ENCODE data around the gene MCTP2. TPM values are rescaled to one million over a fixed set of nuclear protein-coding genes. Genes with fewer than 3 reads are reported as not detected.

Gene MCTP2
- total RNA-seq, 1 experiment from 2014 or later: 0.15 TPM

GRCh38 chr15:94453227-94453988 lies 222.0 kb downstream of the MCTP2 start:
- intact Hi-C loops (cut with micrococcal nuclease; ENCODE audit: unreplicated experiment): no loop called here

DNA sequence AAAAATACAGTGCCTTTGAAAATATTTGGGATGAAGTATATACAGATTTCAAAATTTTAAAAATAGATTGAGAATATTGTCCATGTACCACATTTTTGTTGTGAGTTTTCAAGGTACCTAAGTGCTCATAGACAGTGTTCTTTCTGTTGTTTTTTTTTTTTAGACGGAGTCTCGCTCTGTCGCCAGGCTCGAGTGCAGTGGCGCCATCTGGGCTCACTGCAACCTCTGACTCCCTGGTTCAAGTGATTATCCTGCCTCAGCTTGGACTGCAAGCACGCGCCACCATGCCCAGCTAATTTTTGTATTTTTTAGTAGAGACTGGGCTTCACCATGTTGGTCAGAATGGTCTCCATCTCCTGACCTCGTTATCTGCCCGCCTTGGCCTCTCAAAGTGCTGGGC lies 223.9 kb downstream of the MCTP2 start:
- ChIA-PET CTCF (no interaction called here), POLR2A (no interaction called here)
- intact Hi-C loops (cut with micrococcal nuclease; ENCODE audit: unreplicated experiment) (no loop called here), in situ Hi-C loops (cut with HindIII; ENCODE audit: low pct_unique_long_range_greater_than_20kb, low sequenced_read_pairs) (no loop called here)
- no TSS peak for BruUV-seq (replicated peaks)
- Histone ChIP-seq H3K27me3 (ENCODE audit: control insufficient read depth, insufficient read depth, low read length) (no peaks in the 10 kb centered on the region), H3K27ac (ENCODE audit: low read length) (no peak overlapping the region), H3K4me1 (ENCODE audit: control insufficient read depth, insufficient read depth, low read length) (no peaks in the 10 kb centered on the region), H3K4me3 (ENCODE audit: low read depth in 2 of 2, low read length in 2 of 2) (no peak overlapping the region), H3K9me3 (ENCODE audit: control insufficient read depth, insufficient read depth, low read depth, low read length) (peaks cover 7% of the 10 kb centered on the region; the same call in 1 of the 2 replicates), H3K36me3 (ENCODE audit: control insufficient read depth, insufficient read depth, low read length) (no peaks in the 10 kb centered on the region)
- no peak for DNase-seq (ENCODE audit: low read depth, low spot score)
- ATAC-seq: no peak
- no peak for TF ChIP-seq CTCF (IDR thresholded peaks at IDR 0.05)
- TF ChIP-seq TCF7L2 (IDR thresholded peaks at IDR 0.05; ENCODE audit: low read depth, low read length): no peak
- TF ChIP-seq POLR2AphosphoS5 (IDR thresholded peaks at IDR 0.05; ENCODE audit: low read depth, low read length): no peak
- no peak for TF ChIP-seq SIN3A (IDR thresholded peaks at IDR 0.05; ENCODE audit: borderline replicate concordance, insufficient read depth, low read depth, low read length)
- TF ChIP-seq, protein P1, sequence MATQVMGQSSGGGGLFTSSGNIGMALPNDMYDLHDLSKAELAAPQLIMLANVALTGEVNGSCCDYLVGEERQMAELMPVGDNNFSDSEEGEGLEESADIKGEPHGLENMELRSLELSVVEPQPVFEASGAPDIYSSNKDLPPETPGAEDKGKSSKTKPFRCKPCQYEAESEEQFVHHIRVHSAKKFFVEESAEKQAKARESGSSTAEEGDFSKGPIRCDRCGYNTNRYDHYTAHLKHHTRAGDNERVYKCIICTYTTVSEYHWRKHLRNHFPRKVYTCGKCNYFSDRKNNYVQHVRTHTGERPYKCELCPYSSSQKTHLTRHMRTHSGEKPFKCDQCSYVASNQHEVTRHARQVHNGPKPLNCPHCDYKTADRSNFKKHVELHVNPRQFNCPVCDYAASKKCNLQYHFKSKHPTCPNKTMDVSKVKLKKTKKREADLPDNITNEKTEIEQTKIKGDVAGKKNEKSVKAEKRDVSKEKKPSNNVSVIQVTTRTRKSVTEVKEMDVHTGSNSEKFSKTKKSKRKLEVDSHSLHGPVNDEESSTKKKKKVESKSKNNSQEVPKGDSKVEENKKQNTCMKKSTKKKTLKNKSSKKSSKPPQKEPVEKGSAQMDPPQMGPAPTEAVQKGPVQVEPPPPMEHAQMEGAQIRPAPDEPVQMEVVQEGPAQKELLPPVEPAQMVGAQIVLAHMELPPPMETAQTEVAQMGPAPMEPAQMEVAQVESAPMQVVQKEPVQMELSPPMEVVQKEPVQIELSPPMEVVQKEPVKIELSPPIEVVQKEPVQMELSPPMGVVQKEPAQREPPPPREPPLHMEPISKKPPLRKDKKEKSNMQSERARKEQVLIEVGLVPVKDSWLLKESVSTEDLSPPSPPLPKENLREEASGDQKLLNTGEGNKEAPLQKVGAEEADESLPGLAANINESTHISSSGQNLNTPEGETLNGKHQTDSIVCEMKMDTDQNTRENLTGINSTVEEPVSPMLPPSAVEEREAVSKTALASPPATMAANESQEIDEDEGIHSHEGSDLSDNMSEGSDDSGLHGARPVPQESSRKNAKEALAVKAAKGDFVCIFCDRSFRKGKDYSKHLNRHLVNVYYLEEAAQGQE (IDR thresholded peaks at IDR 0.05; ENCODE audit: insufficient read depth in 1 of 2, low read depth in 2 of 2, low read length in 1 of 2): no peak

More at GRCh38 chr15:94453227-94453988, 222.0 kb downstream of the MCTP2 start:
- DNase-seq (ENCODE audit: low read depth, low spot score) (no peak), ATAC-seq (no peak)
- no TSS peak for BruUV-seq (replicated peaks)
- in situ Hi-C loops (cut with HindIII; ENCODE audit: low pct_unique_long_range_greater_than_20kb, low sequenced_read_pairs): no loop called here
- no peak for TF ChIP-seq POLR2AphosphoS5 (IDR thresholded peaks at IDR 0.05; ENCODE audit: low read depth, low read length)
- TF ChIP-seq CTCF (IDR thresholded peaks at IDR 0.05): no peak
- TF ChIP-seq, protein P1 (IDR thresholded peaks at IDR 0.05; ENCODE audit: insufficient read depth in 1 of 2, low read depth in 2 of 2, low read length in 1 of 2): no peak
- no peak for TF ChIP-seq SIN3A (IDR thresholded peaks at IDR 0.05; ENCODE audit: borderline replicate concordance, insufficient read depth, low read depth, low read length)
- no peak for TF ChIP-seq TCF7L2 (IDR thresholded peaks at IDR 0.05; ENCODE audit: low read depth, low read length)
- no peaks in the 10 kb centered on the region for H3K36me3 ChIP-seq (ENCODE audit: control insufficient read depth, insufficient read depth, low read length)
- ChIA-PET POLR2A (no interaction called here), CTCF (no interaction called here)
- H3K4me3 ChIP-seq (ENCODE audit: low read depth in 2 of 2, low read length in 2 of 2): no peak overlapping the region
- H3K9me3 ChIP-seq (ENCODE audit: control insufficient read depth, insufficient read depth, low read depth, low read length): peaks cover 7% of the 10 kb centered on the region; the same call in 1 of the 2 replicates
- H3K27ac ChIP-seq (ENCODE audit: low read length): no peak overlapping the region
- no peaks in the 10 kb centered on the region for H3K4me1 ChIP-seq (ENCODE audit: control insufficient read depth, insufficient read depth, low read length)
- H3K27me3 ChIP-seq (ENCODE audit: control insufficient read depth, insufficient read depth, low read length): no peaks in the 10 kb centered on the region

Measured in Panc1 (cell line).